ENCODE results near the gene SGCA.

SGCA gene

DNA sequence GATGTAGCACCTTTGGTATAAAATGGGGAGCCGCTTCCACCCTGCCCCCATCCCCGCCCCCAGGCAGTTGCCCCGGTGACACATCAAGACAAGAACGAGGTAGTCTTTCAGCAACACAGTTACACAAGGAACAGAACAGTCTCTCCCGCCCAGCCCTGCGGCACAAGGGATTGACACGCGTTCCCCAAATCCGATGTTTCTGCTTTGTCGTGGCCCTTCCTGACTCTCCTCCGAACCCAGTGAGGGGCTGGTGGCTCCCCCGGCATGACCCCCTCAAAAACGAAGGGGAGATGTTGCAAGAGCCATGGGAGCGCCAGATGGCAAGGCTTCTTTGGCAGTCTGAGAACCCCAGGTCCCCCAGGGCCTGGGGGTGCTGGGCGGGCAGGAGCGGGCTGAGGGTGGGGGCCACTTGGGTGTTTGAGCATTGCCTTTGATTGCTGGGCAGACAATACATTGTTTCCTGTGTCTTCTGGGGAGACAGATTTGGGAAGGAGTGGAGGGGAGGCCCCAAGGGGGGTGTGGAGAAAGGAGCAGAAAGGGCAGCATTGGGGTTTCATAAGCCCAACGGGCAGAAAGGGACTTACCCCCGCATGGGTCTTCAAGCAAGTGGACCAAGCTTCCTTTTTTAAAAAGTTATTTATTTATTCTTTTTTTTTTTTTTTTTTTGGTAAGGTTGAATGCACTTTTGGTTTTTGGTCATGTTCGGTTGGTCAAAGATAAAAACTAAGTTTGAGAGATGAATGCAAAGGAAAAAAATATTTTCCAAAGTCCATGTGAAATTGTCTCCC is 19.0 kb downstream of the SGCA start:
- TF ChIP-seq NFIC (IDR thresholded peaks at IDR 0.05) (no peak), EP300 (IDR thresholded peaks at IDR 0.05; ENCODE audit: borderline replicate concordance) (no peak), RAD21 (IDR thresholded peaks at IDR 0.05; ENCODE audit: low read depth) (no peak), TCF12 (IDR thresholded peaks at IDR 0.05; ENCODE audit: low read depth) (no peak), ZBTB7A (IDR thresholded peaks at IDR 0.05; ENCODE audit: low read depth) (no peak), YY1 (IDR thresholded peaks at IDR 0.05; ENCODE audit: low read depth) (no peak), TEAD4 (IDR thresholded peaks at IDR 0.05) (no peak), TAF1 (IDR thresholded peaks at IDR 0.05; ENCODE audit: low read depth) (no peak), CREB1 (IDR thresholded peaks at IDR 0.05; ENCODE audit: low read depth) (no peak), CEBPB (IDR thresholded peaks at IDR 0.05) (no peak), FOXM1 (IDR thresholded peaks at IDR 0.05; ENCODE audit: borderline replicate concordance, low read depth) (no peak), EGR1 (IDR thresholded peaks at IDR 0.05) (no peak)
- TF ChIP-seq, protein P1, sequence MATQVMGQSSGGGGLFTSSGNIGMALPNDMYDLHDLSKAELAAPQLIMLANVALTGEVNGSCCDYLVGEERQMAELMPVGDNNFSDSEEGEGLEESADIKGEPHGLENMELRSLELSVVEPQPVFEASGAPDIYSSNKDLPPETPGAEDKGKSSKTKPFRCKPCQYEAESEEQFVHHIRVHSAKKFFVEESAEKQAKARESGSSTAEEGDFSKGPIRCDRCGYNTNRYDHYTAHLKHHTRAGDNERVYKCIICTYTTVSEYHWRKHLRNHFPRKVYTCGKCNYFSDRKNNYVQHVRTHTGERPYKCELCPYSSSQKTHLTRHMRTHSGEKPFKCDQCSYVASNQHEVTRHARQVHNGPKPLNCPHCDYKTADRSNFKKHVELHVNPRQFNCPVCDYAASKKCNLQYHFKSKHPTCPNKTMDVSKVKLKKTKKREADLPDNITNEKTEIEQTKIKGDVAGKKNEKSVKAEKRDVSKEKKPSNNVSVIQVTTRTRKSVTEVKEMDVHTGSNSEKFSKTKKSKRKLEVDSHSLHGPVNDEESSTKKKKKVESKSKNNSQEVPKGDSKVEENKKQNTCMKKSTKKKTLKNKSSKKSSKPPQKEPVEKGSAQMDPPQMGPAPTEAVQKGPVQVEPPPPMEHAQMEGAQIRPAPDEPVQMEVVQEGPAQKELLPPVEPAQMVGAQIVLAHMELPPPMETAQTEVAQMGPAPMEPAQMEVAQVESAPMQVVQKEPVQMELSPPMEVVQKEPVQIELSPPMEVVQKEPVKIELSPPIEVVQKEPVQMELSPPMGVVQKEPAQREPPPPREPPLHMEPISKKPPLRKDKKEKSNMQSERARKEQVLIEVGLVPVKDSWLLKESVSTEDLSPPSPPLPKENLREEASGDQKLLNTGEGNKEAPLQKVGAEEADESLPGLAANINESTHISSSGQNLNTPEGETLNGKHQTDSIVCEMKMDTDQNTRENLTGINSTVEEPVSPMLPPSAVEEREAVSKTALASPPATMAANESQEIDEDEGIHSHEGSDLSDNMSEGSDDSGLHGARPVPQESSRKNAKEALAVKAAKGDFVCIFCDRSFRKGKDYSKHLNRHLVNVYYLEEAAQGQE (IDR thresholded peaks at IDR 0.05; ENCODE audit: low read depth): no peak
- TF ChIP-seq, protein P2, sequence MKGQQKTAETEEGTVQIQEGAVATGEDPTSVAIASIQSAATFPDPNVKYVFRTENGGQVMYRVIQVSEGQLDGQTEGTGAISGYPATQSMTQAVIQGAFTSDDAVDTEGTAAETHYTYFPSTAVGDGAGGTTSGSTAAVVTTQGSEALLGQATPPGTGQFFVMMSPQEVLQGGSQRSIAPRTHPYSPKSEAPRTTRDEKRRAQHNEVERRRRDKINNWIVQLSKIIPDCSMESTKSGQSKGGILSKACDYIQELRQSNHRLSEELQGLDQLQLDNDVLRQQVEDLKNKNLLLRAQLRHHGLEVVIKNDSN (IDR thresholded peaks at IDR 0.05): no peak
- TF ChIP-seq, protein P3, sequence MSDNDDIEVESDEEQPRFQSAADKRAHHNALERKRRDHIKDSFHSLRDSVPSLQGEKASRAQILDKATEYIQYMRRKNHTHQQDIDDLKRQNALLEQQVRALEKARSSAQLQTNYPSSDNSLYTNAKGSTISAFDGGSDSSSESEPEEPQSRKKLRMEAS (IDR thresholded peaks at IDR 0.05): no peak

DNA sequence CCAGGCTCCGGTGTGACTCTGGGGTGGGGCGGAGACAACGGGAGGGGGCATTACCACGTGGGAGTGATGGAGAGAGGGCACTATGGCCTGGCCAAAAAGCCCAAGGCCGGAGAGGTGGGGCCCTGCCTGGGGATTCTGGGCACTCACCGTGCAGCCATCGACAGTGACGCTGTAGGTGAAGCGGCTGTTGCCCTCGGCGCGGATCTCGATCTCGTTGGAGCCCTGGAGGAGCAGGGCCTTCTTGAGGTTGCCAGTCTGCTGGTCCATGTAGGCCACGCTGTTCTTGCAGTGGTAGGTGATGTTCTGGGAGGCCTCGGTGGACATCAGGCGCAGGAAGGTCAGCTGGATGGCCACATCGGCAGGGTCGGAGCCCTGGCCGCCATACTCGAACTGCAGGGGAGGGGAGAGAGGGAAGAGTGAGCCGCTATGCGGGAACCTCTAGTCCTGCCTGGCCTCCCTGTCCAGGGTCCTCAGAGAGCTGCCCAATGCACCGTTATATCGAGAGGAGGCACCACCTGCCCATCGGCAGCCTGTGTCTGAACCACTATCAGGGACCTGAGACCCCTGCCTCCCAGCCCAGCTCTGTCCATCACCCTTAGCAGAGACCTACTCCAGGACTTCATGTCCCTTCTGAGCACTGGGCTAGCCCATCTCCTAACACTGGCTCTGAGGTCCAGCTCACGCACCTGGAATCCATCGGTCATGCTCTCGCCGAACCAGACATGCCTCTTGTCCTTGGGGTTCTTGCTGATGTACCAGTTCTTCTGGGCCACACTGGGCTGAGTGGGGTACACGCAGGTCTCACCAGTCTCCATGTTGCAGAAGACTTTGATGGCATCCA is 20.0 kb downstream of the SGCA start:
- TF ChIP-seq NFIC (IDR thresholded peaks at IDR 0.05): no peak
- no peak for TF ChIP-seq EP300 (IDR thresholded peaks at IDR 0.05; ENCODE audit: borderline replicate concordance)
- TF ChIP-seq CEBPB (IDR thresholded peaks at IDR 0.05): no peak
- TF ChIP-seq TAF1 (IDR thresholded peaks at IDR 0.05; ENCODE audit: low read depth): no peak
- TF ChIP-seq TCF12 (IDR thresholded peaks at IDR 0.05; ENCODE audit: low read depth): no peak
- TF ChIP-seq FOXM1 (IDR thresholded peaks at IDR 0.05; ENCODE audit: borderline replicate concordance, low read depth): no peak
- no peak for TF ChIP-seq TEAD4 (IDR thresholded peaks at IDR 0.05)
- TF ChIP-seq EGR1 (IDR thresholded peaks at IDR 0.05): no peak
- no peak for TF ChIP-seq YY1 (IDR thresholded peaks at IDR 0.05; ENCODE audit: low read depth)
- TF ChIP-seq, protein P2 (IDR thresholded peaks at IDR 0.05): no peak
- no peak for TF ChIP-seq RAD21 (IDR thresholded peaks at IDR 0.05; ENCODE audit: low read depth)
- TF ChIP-seq, protein P1 (IDR thresholded peaks at IDR 0.05; ENCODE audit: low read depth): no peak
- TF ChIP-seq ZBTB7A (IDR thresholded peaks at IDR 0.05; ENCODE audit: low read depth): no peak
- TF ChIP-seq, protein P3 (IDR thresholded peaks at IDR 0.05): no peak

DNA sequence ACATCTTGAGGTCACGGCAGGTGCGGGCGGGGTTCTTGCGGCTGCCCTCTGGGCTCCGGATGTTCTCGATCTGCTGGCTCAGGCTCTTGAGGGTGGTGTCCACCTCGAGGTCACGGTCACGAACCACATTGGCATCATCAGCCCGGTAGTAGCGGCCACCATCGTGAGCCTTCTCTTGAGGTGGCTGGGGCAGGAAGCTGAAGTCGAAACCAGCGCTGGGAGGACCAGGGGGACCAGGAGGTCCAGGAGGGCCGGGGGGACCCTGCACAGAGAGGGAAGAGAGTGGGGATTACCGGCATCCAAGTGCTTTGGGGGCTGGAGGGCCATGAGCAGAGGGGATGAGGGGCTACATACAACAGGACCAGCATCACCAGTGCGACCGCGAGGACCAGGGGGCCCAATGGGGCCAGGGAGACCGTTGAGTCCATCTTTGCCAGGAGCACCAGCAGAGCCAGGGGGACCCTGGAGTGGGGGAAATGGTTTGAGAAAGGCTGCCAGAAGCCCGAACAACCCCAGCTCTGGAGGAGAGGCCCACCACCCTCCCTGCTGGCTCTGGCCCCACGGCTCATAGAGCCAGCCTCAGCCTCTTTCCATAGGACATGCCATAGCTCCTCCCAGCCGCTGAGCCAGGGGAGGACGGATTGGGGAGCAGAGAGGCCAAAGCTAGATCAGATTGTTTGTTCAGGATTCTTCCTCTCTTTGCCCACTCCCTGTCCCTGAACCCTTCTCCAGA is 21.0 kb downstream of the SGCA start:
- no peak for TF ChIP-seq ZBTB7A (IDR thresholded peaks at IDR 0.05; ENCODE audit: low read depth)
- TF ChIP-seq, protein P3 (IDR thresholded peaks at IDR 0.05): no peak
- TF ChIP-seq, protein P2 (IDR thresholded peaks at IDR 0.05): no peak
- no peak for TF ChIP-seq EGR1 (IDR thresholded peaks at IDR 0.05)
- TF ChIP-seq EP300 (IDR thresholded peaks at IDR 0.05; ENCODE audit: borderline replicate concordance): no peak
- no peak for TF ChIP-seq TEAD4 (IDR thresholded peaks at IDR 0.05)
- no peak for TF ChIP-seq FOXM1 (IDR thresholded peaks at IDR 0.05; ENCODE audit: borderline replicate concordance, low read depth)
- TF ChIP-seq NFIC (IDR thresholded peaks at IDR 0.05): no peak

DNA sequence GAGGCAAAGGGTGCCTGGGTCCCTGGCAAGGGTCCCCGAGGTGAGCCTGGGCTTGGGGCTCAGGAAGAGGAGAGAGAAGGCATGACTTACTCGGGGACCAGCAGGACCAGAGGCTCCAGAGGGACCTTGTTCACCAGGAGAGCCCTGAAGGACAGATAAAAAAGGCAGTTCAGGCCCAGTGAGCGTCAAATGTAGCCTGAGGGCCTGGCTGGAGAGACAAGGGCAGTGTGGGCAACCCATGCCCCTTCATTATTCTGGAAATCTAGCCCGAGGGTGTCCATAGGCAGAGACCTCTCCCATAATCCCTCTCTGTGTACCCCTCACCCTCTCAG is 21.6 kb downstream of the SGCA start:
- TF ChIP-seq EGR1 (IDR thresholded peaks at IDR 0.05) (no peak), RAD21 (IDR thresholded peaks at IDR 0.05; ENCODE audit: low read depth) (no peak), FOXM1 (IDR thresholded peaks at IDR 0.05; ENCODE audit: borderline replicate concordance, low read depth) (no peak), TCF12 (IDR thresholded peaks at IDR 0.05; ENCODE audit: low read depth) (no peak), CEBPB (IDR thresholded peaks at IDR 0.05) (no peak), TEAD4 (IDR thresholded peaks at IDR 0.05) (no peak), EP300 (IDR thresholded peaks at IDR 0.05; ENCODE audit: borderline replicate concordance) (no peak), ZBTB7A (IDR thresholded peaks at IDR 0.05; ENCODE audit: low read depth) (no peak), NFIC (IDR thresholded peaks at IDR 0.05) (no peak), YY1 (IDR thresholded peaks at IDR 0.05; ENCODE audit: low read depth) (no peak), TAF1 (IDR thresholded peaks at IDR 0.05; ENCODE audit: low read depth) (no peak)
- TF ChIP-seq, protein P3 (IDR thresholded peaks at IDR 0.05): no peak
